Heart left ventricle (tissue), 16 donors: Measurements from ENCODE around the gene TMC5. TPM values are rescaled to one million over a fixed set of nuclear protein-coding genes. Genes with fewer than 3 reads are reported as not detected.

Experiments
- ATAC-seq, 4 donors: fragments of 200-7000 bp; cut with Tn5 transposase; one replicate each; pipeline ENCODE4 v1.9.1; 2020 to 2022; ENCODE audit warnings: moderate library complexity in 4 of 4, mild to moderate bottlenecking in 3 of 4, moderate number of reproducible peaks in 1 of 4
- DNase-seq, 5 donors: peaks; one replicate each; pipeline ENCODE4 v3.0.0-alpha.2; 2020
- H3K27ac ChIP-seq, 12 donors: fragments of 200-600 bp; sonication (generic) in 4 of 12; one replicate each; pipeline versions ENCODE4 v1.5.0 to v1.8.0; 2016 to 2022; ENCODE audit warnings: mild to moderate bottlenecking in 2 of 12
- H3K27me3 ChIP-seq, 9 donors: fragments of 200-600 bp; sonication (generic) in 2 of 9; one replicate each; pipeline versions ENCODE4 v1.5.1 to v1.8.0; 2016 to 2022; ENCODE audit warnings: mild to moderate bottlenecking in 3 of 9
- H3K36me3 ChIP-seq, 9 donors: fragments of 200-600 bp; sonication (generic) in 2 of 9; one replicate each; pipeline versions ENCODE4 v1.5.0 to v1.8.0; 2018 to 2022; ENCODE audit warnings: mild to moderate bottlenecking in 2 of 9
- H3K4me1 ChIP-seq, 12 donors: fragments of 200-600 bp; sonication (generic) in 4 of 12; one replicate each; pipeline versions ENCODE4 v1.5.0 to v1.8.0; 2016 to 2022; ENCODE audit warnings: mild to moderate bottlenecking in 3 of 12
- H3K4me3 ChIP-seq, 12 donors: fragments of 200-600 bp; sonication (generic) in 4 of 12; one replicate each; pipeline versions ENCODE4 v1.5.0 to v1.8.0; 2017 to 2022; ENCODE audit warnings: mild to moderate bottlenecking in 9 of 12, moderate library complexity in 4 of 12
- H3K9me3 ChIP-seq, 12 donors: fragments of 200-600 bp; sonication (generic) in 4 of 12; one replicate each; pipeline versions ENCODE4 v1.5.0 to v1.8.0; 2016 to 2022; ENCODE audit warnings: mild to moderate bottlenecking in 1 of 12
- CTCF ChIP-seq, 12 donors: fragments of 200-600 bp; sonication (generic) in 4 of 12; IDR thresholded peaks; one replicate each; pipeline versions ENCODE4 v1.5.0 to v1.8.0; 2018 to 2022; ENCODE audit warnings: antibody characterized with exemption in 12 of 12, mild to moderate bottlenecking in 5 of 12
- POLR2A ChIP-seq, 2 donors: fragments of 450-650 bp; IDR thresholded peaks; one replicate each; pipeline ENCODE4 v1.6.1; 2017; ENCODE audit warnings: antibody characterized with exemption in 2 of 2, mild to moderate bottlenecking in 2 of 2, moderate library complexity in 2 of 2
- WGBS, 4 donors: extraction: QIAGEN DNeasy Blood & Tissue Kit in 2 of 4; methylation state at CpG; one replicate each; pipeline versions ENCODE4 v1.1.5 to v1.1.7; 2013 to 2018; 5-methylcytosine and 5-hydroxymethylcytosine counted together
- intact Hi-C, 10 donors: fragments of 100-400 bp; cut with DNase I; formaldehyde crosslinking; loops; one replicate each; pipeline versions ENCODE4 v1.11.1 to v1.14.2; 2022
- polyA plus RNA-seq, 2 donors: library from polyadenylated mRNA; stranded (reverse); fragments of 200-250 nt; gene quantifications; one replicate each; pipeline ENCODE4 v1.2.3, GENCODE V29; 2013
- total RNA-seq, 9 donors: library from RNA; depleted of rRNA in 2 of 9; stranded (reverse); fragments of >200 nt in 2 of 9; fragmentation: NEBNext Ultra II Directional in 3 of 9; extraction: Animal tissue kit (Norgen Biotek cat#: 25700) in 3 of 9; gene quantifications; one replicate each; pipeline versions ENCODE4 v1.1.0 to v1.2.4, GENCODE V29; 2016 to 2023
- donor health status: ischemic (EF 13 %, LVEDD 7.1; RV severe dilation, severe dysfunction).
- donor health status: healthy with polysubstance abuse.
- donor health status: DM: no; HTN: yes; CAD: no.
- donor health status: DM: no; HTN: no; CAD: no.
- donor health status: ischemic (EF 25% LVEDD 6.9; RV normal size, moderate dysfunction).
- donor health status: ischemic (EF 25% LVEDD 5.7; RV mildly dilated, moderate dysfunction).
- donor health status: healthy.
- donor health status: DM: yes; HTN: yes; CAD: no.
- donor health status: ischemic (EF 35%, LVEDD 5.7; RV mildly dilated, moderate dysfunction).
- donor health status: nonischemic (EF 11% LVEDD 7.7; RV severe dilation, severe dysfunction).
- donor health status: DM: yes; HTN: yes; CAD: no.
- donor health status: PGD.
- donor health status: ischemic (EF 29% LVEDD 5.4; RV normal size, mild dysfunction).
- donor health status: nonischemic (EF 23%, LVEDD 6.1; RV moderate dilation, normal function).

Gene TMC5
- total and polyA plus RNA-seq, 11 donors: 1.8 TPM; not detected in 10

GRCh38 chr16:19520861-19521331 lies 103.2 kb downstream of the TMC5 start:
- WGBS, 4 donors: 4 to 8% (median 7%) methylated on average over 8 of the region's 8 CpGs
- TF ChIP-seq POLR2A (IDR thresholded peaks at IDR 0.05) (no peak), CTCF (IDR thresholded peaks at IDR 0.05) (no peak)
- ATAC-seq (no peak), DNase-seq (no peak)
- intact Hi-C loops: loop anchor here in 2 of 10 donors (5.0 to 10.0 kb wide), 2 partner anchors 36 to 456 kb away; partner anchors contain the start of genes COQ7 (in 1 of the 2) and VPS35L (in 1 of the 2)
- peak overlapping the region; percentile 60 to 95 (median 80) for H3K4me3 ChIP-seq
- no peaks in the 10 kb centered on the region for H3K27me3 ChIP-seq
- peaks cover 0 to 18% (median 11%) of the 10 kb centered on the region in 9 donors for H3K36me3 ChIP-seq
- peak overlapping the region in 11 of 12 donors; percentile 84 to 95 (median 87) for H3K27ac ChIP-seq
- H3K9me3 ChIP-seq: no peaks in the 10 kb centered on the region
- peaks cover 4 to 74% (median 37%) of the 10 kb centered on the region in 12 donors for H3K4me1 ChIP-seq

- intact Hi-C loops: loop anchor here in 2 of 10 donors (2.0 to 10.0 kb wide), 3 partner anchors 33 to 457 kb away; partner anchors contain the start of genes VPS35L (in 2 of the 2) and COQ7 (in 1 of the 2)
- TF ChIP-seq POLR2A (IDR thresholded peaks at IDR 0.05) (peak; percentile 42 to 95), CTCF (IDR thresholded peaks at IDR 0.05) (peak in 7 of 12 donors; percentile 17 to 66 (median 43))
- no peaks in the 10 kb centered on the region for H3K9me3 ChIP-seq
- H3K36me3 ChIP-seq: peaks cover 0 to 9% (median 3%) of the 10 kb centered on the region in 9 donors
- H3K27me3 ChIP-seq: no peaks in the 10 kb centered on the region
- H3K27ac ChIP-seq: peak within 1 kb of the TSS; percentile 20 to 95 (median 87)
- H3K4me3 ChIP-seq: peak within 1 kb of the TSS; percentile 60 to 95 (median 80)
- peaks cover 4 to 69% (median 37%) of the 10 kb centered on the region in 12 donors for H3K4me1 ChIP-seq
- ATAC-seq (peak; percentile 88 to 95 (median 92)), DNase-seq (peak; percentile 96 to 97 (median 96))
- WGBS, 4 donors: 0% methylated on average over 53 to 62 of the region's 62 CpGs
These were observed 104.1 kb downstream of the TMC5 start, which contains the start of gene GDE1 for GRCh38 chr16:19521471-19522396. Gene GDE1 (minus strand): TSS chr16:19522098. CDS start chr16:19521964, 134 bp downstream.

GRCh38 chr16:19522397-19522732 lies 104.7 kb downstream of the TMC5 start:
- DNase-seq: no peak
- Histone ChIP-seq H3K4me3 (peak overlapping the region in 9 of 12 donors; percentile 74 to 95 (median 80)), H3K27me3 (no peaks in the 10 kb centered on the region), H3K27ac (peak overlapping the region; percentile 20 to 95 (median 87)), H3K9me3 (no peaks in the 10 kb centered on the region), H3K4me1 (peaks cover 4 to 65% (median 37%) of the 10 kb centered on the region in 12 donors), H3K36me3 (peaks cover 0 to 3% (median 0%) of the 10 kb centered on the region in 9 donors)
- intact Hi-C loops: loop anchor here in 2 of 10 donors (2.0 to 10.0 kb wide), 3 partner anchors 32 to 458 kb away; partner anchors contain the start of genes VPS35L (in 2 of the 2) and COQ7 (in 1 of the 2)
- no peak for TF ChIP-seq POLR2A (IDR thresholded peaks at IDR 0.05)
- TF ChIP-seq CTCF (IDR thresholded peaks at IDR 0.05): no peak
- 31 to 37% (median 34%) methylated on average over 5 of the region's 5 CpGs for WGBS, 4 donors
- ATAC-seq: no peak
